GM21528 (cell line): ENCODE measurements around the gene LDLRAD4.

ENCODE experiments used
- ATAC-seq: cut with Tn5 transposase; IDR thresholded peaks from one replicate; pipeline ENCODE4 v1.9.1; 2021; ENCODE audit warnings: mild to moderate bottlenecking, moderate library complexity; ENCODE audit not compliant: unreplicated experiment, low FRiP score

LDLRAD4 gene

DNA sequence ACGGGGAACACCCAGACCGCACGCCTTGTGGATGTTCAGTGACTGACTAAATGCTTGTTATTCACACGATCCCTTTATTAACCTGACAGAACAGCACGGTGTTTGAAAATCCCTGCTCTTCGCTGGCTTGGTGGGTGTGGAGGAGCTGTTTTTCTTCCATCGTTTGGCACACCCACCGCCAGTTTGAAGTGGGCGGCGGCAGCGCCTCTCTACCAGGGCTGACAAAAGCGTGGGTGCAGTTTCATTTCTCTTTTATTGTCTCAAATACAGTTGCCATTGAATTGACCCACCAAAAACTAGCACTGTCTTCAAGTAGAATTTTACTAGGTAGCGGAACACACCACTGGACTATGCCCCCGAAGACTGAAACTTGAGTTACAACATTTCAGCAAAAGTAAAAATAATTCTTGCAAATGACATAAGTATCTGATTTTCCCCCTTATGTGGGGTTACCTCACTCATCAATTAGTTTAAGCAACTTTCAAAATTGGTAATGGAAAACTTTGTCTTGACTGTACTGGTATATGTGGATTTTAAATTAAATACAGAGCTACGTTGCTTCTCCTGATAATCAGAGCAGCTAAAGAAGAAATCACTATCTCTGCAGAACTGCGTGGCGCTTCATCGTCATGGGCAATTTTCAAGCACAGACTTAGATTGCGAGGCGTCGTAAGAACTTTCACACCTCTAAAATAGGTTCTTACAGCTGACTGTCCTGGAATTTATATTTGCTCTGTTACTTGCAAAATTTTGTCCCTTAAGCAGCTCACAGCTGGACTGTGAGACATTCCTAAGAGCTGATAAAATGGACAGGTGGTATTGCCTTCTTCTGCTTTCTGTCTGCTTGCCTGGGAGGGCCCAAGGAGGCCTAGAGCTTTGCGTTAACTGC is 60.9 kb downstream of the LDLRAD4 start:
- no peak for ATAC-seq

DNA sequence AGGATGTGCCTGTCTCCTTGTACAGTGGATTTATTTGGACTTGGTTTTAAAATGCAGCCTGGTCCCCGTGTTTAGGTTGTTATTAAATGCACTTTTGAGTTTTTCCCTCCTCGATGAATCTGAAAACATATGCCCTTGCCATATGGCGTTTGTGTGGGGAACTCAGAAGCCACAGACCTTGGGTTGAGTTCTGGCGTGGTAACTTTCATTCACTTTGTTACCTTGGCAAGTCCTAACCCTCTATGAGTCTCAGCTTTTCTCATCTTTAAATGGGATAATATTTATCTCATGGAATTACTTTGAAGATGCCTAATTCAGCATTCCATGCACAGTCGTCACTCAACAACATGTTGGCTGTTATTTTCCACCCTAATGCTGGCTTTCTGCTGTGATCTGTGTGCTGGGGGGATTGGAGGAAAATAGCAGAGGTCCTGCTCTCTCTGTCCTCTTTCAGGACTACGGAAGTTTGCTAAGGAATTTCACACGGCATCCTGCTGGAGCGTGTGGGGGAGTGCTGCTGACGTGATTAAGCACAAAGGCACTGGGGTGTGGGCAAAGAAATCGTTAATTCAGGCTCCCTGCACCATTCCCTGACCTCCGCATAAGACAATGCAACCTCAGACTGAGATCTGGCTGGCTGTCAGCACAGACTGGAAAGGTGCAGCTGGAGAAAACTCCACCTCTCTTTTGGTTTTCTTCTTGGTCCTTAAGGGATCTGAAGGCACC is 61.7 kb downstream of the LDLRAD4 start:
- no peak for ATAC-seq

DNA sequence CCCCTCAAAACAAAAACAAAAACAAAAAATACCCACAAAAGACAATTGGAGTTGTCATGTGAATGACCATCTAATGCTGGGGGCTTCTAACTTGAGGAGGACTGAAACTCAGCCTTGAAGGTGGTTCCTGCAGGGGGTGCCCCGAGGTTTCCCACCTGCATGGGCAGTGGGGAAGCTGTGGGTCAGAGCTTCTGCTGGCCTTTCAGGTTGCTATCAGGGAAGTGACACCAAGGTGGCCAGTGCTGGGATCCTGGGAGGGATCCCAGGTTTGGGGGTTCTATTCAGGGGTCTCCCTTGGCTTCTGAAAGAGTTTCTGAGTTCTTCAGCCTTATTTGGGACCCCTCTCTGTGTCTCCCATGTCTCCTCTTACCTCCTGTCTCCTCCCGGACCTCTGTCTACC is 62.8 kb downstream of the LDLRAD4 start:
- no peak for ATAC-seq

DNA sequence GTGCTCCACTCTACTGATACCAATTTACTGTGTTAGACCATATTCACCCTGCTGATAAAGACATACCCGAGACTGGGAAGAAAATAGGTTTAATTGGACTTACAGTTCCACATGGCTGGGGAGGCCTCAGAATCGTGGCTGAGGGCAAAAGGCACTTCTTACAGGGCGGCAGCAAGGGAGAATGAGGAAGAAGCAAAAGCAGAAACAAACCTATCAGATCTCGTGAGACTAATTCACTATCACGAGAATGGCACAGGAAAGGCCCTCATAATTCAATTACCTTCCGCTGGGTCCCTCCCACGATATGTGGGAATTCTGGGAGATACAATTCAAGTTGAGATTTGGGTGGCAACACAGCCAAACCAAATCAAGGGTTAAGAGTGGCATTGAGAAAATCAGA is 65.2 kb downstream of the LDLRAD4 start:
- no peak for ATAC-seq

DNA sequence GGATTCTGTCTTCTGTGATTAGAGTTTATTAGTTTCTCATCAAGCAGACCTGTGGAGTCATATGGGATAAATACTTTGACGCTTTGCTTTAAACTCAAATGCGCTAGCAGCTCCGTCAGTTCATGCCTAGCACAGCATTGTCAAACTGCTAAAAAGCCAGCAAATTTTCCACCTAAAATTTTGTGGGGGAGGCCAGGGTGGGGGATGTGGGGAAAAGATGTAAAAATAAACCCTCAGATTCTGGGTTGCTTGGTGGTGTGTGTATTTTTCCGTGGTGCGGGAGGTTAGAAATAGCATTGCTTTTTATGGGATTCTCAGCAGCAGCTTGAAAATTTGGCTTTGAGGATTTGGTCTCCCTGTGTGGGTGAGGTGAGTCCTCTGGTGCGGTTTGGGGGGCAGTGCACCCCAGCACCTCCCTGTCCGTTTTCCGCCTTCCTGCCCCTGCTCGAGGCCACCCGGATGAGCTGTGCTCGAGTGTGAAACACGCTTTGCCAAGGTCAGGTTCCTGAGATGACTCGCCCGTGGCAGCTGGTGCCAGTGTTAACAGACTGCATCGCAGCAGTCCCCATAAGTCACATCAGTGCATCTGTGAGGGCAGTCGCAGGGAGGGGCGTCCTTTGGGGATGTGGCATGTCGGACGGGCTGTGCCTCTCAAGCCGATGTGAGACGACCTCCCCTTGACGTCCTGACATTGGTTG is 65.9 kb downstream of the LDLRAD4 start:
- ATAC-seq: no peak

DNA sequence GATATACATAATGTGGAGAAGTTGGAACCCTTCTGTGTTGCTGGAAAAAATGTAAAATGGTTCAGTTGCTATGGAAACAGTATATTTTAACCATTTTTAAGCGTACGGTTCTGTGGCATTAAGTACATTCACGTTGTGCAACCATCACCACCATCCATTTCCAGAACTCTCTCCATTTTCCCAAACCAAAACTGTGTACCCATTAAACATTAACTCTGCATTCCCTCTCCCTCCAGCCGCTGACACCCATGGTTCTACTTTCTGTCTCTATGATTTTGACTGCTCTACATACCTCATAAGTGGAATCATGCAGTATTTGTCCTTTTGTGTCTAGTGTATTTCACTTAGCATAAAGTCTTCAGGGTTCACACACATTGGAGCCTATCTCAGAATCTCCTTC is 67.3 kb downstream of the LDLRAD4 start:
- no peak for ATAC-seq

DNA sequence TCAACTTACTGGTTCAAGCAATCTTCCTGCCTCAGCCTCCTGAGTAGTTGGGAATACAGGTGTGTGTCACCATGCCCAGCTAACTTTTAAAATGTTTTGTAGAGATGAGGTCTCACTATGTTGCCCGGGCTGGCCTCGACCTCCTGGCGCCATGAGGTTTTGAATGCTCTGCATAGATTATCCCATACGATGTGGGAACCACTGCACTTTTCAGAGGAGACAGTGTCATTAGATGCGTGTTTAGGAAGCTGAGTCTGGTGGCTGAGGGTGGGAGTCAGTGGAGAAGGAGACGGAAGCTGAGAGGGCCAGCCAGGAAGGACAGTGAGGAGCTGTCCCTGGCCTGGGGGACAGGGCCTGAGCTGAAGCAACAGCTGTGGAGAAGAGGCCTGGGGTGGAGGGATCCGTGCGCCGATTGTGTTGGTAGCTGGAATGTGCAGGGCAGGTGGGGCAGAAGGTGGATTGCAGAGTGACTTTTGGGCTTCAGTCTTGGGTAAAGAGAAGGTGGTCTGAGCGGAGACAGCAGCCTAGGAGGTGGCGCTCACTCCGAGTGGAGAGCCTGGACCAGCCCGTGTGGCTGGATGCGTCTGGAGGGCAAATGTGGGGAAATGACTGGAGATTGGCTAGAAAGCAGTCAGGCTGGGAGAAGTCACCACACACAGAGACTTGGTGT is 68.0 kb downstream of the LDLRAD4 start:
- no peak for ATAC-seq

DNA sequence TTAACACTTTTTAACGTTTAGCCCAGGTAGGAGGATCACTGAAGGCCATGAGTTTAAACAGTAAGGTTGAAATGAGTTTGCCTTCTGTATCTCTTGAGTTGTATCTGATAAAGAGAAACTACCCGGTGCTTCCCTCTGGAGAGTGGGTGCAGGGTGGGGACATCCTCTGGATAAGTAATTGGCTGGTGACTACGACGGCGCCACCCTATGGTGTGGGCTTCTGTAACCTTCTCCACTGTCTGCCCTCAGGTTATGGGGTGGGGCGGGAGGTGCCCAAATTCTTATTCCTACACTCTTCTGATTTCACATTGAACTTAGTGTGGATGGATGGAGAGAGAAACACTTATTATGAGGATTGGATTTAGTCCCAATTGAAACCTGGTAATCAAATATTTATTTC is 68.8 kb downstream of the LDLRAD4 start:
- ATAC-seq: no peak

DNA sequence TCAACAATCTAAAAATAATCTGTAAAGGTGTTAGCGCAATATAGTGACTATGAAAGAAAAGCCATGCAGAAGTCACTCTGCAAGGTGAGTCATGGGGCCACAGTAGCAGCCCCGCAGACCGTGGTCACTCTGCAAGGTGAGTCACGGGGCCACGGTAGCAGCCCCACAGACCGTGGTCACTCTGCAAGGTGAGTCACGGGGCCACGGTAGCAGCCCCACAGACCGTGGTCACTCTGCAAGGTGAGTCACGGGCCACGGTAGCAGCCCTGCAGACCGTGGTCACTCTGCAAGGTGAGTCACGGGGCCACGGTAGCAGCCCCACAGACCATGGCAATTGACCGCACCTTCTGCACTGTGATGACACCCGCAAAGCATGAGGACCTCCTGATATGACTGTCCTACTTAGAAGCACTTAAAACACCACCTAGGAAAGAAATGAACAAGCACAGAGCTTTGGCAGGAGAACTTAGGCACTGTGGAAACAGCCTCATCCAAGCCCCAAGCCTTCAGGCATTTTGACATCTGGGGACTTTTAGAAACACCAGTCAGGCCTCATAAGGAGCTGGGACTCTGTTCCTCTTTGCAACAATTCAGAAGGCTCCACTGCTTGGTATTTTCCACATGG is 70.1 kb downstream of the LDLRAD4 start:
- no peak for ATAC-seq

DNA sequence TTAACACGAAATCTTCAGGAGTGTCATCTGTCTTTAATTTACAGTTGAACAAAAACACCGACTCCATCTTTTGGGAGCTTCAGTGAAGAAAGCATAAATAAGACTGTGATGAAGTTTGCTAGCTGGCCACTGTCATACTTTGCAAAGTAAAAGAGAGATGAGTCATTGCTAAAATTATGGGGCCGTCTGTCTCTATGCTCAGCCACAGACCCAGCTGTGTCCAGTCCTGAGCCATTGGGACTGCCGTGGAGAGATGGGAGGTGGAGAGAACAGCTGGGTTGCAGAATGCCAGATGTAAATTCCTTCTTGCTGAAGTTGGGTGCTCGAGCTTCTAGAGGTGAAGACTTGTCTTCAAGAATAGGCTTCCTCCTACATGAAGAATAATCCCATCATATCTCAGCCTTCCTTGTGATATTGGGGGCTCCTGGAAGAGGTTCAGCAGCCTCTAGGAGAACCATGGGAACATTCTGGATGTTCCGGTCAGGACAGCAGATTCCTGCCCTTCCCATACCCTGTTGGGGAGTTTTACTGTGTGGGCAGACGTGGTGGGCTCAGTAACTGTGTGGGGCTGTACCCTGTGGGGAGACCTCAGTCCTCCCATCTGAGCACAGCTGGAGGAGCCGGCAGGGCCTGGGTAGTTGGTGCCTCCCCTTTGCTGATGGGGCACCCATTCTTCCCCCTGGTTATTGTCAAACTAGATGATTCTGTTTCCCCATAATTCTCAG is 71.1 kb downstream of the LDLRAD4 start:
- ATAC-seq: no peak

DNA sequence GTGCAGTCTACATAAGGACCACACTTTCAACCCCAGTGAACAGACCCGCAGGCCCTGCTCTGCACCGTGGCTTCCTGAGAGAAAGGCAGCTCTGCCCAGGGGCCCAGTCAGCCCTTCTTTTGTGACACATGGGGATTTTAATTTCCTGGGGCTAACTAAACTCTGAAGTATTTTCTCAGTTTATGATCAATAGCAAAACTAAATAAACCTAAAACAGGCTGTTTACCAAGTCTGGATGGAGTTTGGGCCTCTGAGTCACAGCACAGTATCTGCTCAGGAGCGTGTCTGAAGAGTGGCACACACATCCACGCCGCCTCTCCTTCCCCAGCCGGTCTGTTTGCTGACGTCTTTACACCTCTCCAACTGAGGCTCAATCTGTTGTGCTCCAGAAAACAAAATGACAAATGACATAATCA is 72.3 kb downstream of the LDLRAD4 start:
- ATAC-seq: no peak

DNA sequence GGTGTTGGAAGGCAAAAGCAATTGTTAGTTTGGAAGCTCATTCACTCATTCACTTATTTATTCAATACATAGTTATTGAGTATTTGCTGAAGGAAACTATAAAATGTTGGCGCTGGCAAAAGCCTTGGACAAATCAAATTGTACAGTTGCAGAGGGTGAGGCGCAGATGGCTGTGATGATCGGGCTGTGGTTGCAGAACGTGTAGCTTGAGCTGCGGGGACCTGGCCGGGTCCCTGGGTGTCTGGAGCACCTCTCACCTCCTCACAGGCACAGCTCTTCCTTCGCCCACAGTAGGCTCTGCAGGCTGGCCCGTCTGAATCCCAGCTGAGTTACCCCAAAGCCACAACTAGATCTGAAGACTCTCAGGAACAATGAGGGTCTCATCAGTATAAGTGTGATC is 72.7 kb downstream of the LDLRAD4 start:
- ATAC-seq: no peak

DNA sequence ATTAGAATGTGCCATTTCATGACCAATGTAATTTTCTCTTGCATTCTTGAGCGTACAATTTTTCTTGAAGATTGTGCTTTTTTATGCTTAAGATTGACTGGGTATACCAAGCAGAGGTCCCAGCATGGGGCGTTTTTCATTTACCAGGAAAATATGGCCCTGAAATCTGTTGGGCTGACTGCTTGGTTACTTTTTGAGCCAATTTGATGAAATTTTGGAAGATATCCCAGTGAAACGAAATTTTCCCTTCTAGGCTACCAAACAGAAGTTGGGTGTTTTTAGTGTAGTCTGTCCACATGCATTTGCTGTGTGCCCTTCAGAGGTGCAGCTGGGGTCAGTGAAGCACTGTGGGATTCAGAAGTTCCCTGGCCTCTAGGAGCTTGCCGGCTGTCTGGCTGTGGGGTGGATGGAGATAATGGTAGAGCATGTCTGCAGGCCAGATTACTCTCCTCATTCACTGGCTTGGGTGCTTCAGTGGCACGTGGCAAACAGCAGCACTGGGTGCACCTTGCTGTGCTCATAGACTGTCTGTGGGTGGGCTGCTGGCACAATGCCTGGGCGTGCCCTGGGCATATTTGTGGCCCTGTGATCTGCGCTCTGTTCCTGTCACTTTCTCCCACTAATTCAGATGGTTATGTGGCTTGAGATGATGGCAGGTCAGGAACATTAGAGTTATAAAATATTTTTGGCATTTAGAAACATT is 73.3 kb downstream of the LDLRAD4 start:
- ATAC-seq: no peak

DNA sequence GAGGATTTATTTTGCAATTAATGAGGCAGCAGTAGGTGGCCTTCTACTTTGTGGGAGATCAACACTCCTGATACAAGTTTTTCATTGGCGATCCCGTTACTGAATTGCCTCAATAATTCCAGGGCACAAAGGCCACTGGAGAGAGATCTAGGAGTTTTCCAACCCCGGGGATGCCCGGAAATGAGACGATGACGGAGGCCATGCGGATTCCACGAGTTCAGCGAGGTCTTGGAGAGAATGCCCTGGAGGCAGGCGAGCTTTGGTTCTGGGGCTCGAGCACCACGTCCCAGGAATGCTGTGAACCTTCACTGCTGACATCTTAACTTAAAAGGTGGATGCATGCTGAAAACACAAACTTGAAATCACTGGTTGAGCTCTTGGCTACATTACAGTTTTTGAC is 74.2 kb downstream of the LDLRAD4 start:
- no peak for ATAC-seq

DNA sequence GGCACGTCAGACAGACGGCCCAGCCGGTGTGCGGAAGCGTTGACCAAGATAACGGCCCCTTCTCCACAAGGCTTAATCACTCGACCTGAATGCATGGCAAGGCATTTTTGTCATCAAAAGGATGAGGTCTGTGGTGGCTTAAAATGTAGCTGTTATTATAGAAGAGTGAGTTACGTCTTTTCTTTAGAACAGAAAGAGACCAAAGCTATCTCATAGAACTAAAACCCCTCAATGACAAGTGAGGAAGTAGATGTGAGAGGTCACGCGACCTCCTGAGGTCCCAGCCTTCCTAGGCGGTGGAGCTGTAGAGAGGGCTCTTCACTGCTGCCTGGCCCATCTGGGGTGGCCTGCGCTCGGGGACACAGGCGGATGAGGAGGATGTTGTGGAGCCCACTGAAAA is 75.7 kb downstream of the LDLRAD4 start:
- no peak for ATAC-seq

DNA sequence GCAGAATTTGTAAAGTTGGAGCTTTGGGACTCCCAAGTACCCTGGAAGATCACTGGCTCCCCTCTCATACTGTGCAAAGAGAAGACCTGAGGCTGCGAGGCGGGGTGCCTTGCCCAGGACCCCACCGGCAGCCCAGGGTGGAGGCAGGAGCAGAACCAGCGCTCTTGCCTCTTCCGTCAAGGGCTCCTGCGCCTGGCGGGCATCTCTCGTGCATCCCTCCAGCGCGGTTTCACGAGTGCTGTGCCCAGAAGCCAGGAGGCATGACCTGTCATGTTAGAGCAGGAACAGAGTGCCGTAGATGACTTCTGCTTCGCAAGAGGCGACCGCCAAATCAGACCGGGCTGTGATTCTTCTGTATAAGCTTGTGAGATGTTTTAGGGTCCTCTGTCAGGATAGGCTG is 77.3 kb downstream of the LDLRAD4 start:
- ATAC-seq: no peak

DNA sequence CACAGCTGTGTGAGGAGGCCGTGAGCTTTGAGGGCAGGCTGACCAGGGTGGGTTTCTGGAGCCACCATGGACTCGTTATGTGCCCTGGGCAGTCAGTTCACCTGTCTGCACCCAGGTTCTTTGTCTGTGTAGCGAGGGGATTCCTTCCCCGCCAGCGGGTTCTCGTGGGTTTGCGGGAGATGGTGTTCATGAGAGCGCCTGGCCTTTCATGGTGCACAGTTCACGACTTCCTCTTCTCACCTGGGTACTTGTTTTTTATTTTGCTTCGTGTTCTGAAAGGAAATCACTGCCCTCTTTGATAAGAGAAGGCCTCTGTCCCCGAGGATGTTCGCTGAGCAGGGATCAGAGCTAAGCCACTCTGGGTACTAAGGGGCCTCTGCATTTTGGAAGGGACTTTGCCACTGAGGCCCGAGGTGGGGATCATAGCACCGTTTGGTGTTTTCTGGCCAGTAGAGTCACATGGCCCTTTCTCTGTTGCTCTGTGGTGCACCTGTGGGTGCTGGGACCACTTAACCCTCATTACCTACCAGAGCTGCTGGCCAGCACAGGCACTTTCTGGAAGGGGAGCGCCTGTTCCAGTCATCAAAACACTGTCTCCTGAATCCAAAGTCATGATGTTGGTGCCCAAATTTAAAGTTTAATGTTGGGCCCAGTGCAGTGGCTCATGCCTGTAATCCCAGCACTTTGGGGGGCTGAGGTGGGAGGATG is 78.5 kb downstream of the LDLRAD4 start:
- no peak for ATAC-seq

DNA sequence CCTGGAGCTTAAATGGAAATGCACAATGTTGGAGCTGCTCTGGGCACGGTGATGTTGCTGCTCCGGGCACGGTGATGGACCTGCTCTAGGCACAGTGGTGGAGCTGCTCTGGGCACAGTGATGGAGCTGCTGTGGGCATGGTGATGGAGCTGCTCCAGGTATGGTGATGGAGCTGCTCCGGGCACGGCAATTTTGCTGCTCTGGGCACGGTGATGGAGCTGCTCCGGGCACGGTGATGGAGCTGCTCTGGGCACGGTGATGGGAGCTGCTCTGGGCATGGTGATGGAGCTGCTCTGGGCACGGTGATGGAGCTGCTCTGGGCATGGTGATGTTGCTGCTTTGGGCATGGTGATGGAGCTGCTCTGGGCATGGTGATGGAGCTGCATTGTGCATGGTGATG is 79.7 kb downstream of the LDLRAD4 start:
- no peak for ATAC-seq

DNA sequence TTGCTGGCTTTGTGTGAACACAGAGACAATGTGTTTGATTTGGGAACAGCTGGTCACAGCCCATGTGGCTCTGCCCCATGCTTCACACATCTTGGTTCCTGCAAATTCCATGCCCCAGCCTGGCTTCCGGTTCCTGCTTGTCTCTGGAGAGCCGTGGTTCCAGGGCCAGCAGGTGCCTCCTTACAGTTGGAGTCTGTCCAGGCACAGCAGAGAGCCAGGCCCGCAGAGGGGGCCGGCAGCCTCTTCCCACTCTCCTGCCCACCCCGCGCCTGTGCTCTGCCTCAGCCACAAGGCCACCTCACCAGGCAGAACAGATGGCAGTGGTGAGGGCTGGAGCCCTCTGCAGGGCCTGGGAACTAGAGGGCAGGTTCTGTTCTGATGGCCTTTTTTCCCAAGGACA is 81.5 kb downstream of the LDLRAD4 start:
- ATAC-seq: no peak
